Liver (tissue), 9 donors: ENCODE measurements around the gene MAMSTR. TPM values are rescaled to one million over a fixed set of nuclear protein-coding genes. Genes with fewer than 3 reads are reported as not detected.

Source experiments
- DNase-seq: peaks from one replicate; pipeline ENCODE4 v3.0.0-alpha.2; 2017; ENCODE audit warnings: low spot score
- H3K27ac ChIP-seq, 2 donors: one replicate each; pipeline ENCODE4 v1.7.0; 2013; ENCODE audit warnings: inconsistent platforms in 2 of 2, low read length in 2 of 2, control low read depth in 1 of 2, low read depth in 1 of 2, mild to moderate bottlenecking in 1 of 2
- H3K27me3 ChIP-seq, 4 donors: one replicate each; pipeline versions ENCODE4 v1.6.1 to v1.7.0; 2013; ENCODE audit warnings: low read length in 3 of 4, inconsistent platforms in 1 of 4, mild to moderate bottlenecking in 1 of 4, moderate library complexity in 1 of 4; ENCODE audit not compliant: control insufficient read depth in 4 of 4, insufficient read depth in 4 of 4
- H3K36me3 ChIP-seq, 4 donors: one replicate each; pipeline versions ENCODE4 v1.6.1 to v1.7.0; 2013; ENCODE audit warnings: low read length in 3 of 4, mild to moderate bottlenecking in 3 of 4, low read depth in 1 of 4, moderate library complexity in 1 of 4; ENCODE audit not compliant: control insufficient read depth in 4 of 4, insufficient read depth in 3 of 4
- H3K4me1 ChIP-seq, 4 donors: one replicate each; pipeline versions ENCODE4 v1.6.1 to v1.7.0; 2013; ENCODE audit warnings: low read length in 3 of 4, mild to moderate bottlenecking in 3 of 4, moderate library complexity in 1 of 4; ENCODE audit not compliant: control insufficient read depth in 4 of 4, insufficient read depth in 4 of 4
- H3K4me3 ChIP-seq, 3 donors: one replicate each; pipeline versions ENCODE4 v1.6.1 to v1.7.0; 2013; ENCODE audit warnings: low read length in 3 of 3, control low read depth in 1 of 3, low read depth in 1 of 3, mild to moderate bottlenecking in 1 of 3
- H3K9ac ChIP-seq, 2 donors: one replicate each; pipeline ENCODE4 v1.7.0; 2013; ENCODE audit warnings: low read length in 2 of 2, mild to moderate bottlenecking in 2 of 2, moderate library complexity in 2 of 2, control low read depth in 1 of 2, low read depth in 1 of 2
- H3K9me3 ChIP-seq, 4 donors: one replicate each; pipeline versions ENCODE4 v1.6.1 to v1.7.0; 2013; ENCODE audit warnings: low read length in 3 of 4; ENCODE audit not compliant: control insufficient read depth in 4 of 4
- FOXA2 ChIP-seq: IDR thresholded peaks from 2 replicates; pipeline ENCODE4 v1.6.1; 2016; ENCODE audit warnings: antibody characterized with exemption
- GABPA ChIP-seq, 2 donors: IDR thresholded peaks in 1 of 2; conservative IDR thresholded peaks in 1 of 2; 2 replicates each; pipeline ENCODE4 v1.6.1; 2016; ENCODE audit warnings: antibody characterized with exemption in 2 of 2, mild to moderate bottlenecking in 1 of 2, moderate library complexity in 1 of 2
- HNF4G ChIP-seq: IDR thresholded peaks from 2 replicates; pipeline ENCODE4 v1.6.1; 2016; ENCODE audit warnings: antibody characterized with exemption
- RAD21 ChIP-seq, 2 donors: IDR thresholded peaks; 2 replicates each; pipeline ENCODE4 v1.6.1; 2016; ENCODE audit warnings: antibody characterized with exemption in 2 of 2, mild to moderate bottlenecking in 2 of 2
- WGBS: extraction: QIAGEN DNeasy Blood & Tissue Kit; methylation state at CpG from one replicate; pipeline ENCODE4 v1.1.7; 2013; 5-methylcytosine and 5-hydroxymethylcytosine counted together
- polyA plus RNA-seq, 2 donors: library from polyadenylated mRNA; stranded (reverse) in 1 of 2; unstranded in 1 of 2; fragments of 200-250 nt in 1 of 2; fragments of >200 nt in 1 of 2; fragmentation: Nextera tagmentation in 1 of 2; extraction: Ambion mirVana in 1 of 2; gene quantifications; one replicate each; pipeline versions ENCODE4 v1.2.1 to v1.2.3, GENCODE V29; 2013 to 2015
- total RNA-seq, 2 donors: library from RNA; depleted of rRNA; stranded (reverse); fragments of >200 nt; gene quantifications; one replicate each; pipeline ENCODE4 v1.2.3, GENCODE V29; 2014
- TF ChIP-seq, protein P1 (sequence below): IDR thresholded peaks from 2 replicates; pipeline ENCODE4 v1.6.1; 2016; ENCODE audit warnings: antibody characterized with exemption
- TF ChIP-seq, protein P2 (sequence below): fragments of 150-350 bp; IDR thresholded peaks from 2 replicates; pipeline ENCODE4 v1.5.1; 2017; ENCODE audit warnings: improper control_type of control experiment, low read depth, low read length; ENCODE audit not compliant: missing input control
- TF ChIP-seq, protein P3 (sequence below): IDR thresholded peaks from 2 replicates; pipeline ENCODE4 v1.6.1; 2016; ENCODE audit warnings: antibody characterized with exemption, mild to moderate bottlenecking
- donor health status: healthy.
- donor health status: healthy.
- donor health status: healthy.
- donor health status: healthy.
- donor health status: healthy.

The MAMSTR gene
- total and polyA plus RNA-seq, 4 donors, result 0.07 to 0.31 (median 0.09) TPM

DNA sequence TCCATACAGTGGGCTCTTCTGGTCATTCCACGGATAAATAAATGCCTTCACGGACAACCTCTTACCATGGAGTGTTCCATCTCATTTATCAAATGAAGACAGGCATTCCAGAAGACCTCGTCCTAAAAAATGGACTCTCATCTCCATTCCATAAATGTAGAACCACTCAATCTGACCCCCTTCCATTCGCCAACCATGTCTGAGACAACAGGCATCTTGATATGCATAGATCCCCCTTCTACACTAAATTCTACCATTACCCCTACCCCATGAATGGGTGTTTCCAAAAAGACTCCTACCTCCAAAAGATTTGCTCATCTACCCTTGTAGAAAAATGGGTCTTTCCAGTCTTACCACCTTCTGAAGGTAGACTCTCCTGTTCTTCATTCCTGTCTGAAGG is 11.9 kb upstream of the MAMSTR start (continued):
- TF ChIP-seq, protein P1, sequence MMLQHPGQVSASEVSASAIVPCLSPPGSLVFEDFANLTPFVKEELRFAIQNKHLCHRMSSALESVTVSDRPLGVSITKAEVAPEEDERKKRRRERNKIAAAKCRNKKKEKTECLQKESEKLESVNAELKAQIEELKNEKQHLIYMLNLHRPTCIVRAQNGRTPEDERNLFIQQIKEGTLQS, result no peak
- TF ChIP-seq HNF4G (no peak), RAD21 (IDR thresholded peaks at IDR 0.05) (no peak)

DNA sequence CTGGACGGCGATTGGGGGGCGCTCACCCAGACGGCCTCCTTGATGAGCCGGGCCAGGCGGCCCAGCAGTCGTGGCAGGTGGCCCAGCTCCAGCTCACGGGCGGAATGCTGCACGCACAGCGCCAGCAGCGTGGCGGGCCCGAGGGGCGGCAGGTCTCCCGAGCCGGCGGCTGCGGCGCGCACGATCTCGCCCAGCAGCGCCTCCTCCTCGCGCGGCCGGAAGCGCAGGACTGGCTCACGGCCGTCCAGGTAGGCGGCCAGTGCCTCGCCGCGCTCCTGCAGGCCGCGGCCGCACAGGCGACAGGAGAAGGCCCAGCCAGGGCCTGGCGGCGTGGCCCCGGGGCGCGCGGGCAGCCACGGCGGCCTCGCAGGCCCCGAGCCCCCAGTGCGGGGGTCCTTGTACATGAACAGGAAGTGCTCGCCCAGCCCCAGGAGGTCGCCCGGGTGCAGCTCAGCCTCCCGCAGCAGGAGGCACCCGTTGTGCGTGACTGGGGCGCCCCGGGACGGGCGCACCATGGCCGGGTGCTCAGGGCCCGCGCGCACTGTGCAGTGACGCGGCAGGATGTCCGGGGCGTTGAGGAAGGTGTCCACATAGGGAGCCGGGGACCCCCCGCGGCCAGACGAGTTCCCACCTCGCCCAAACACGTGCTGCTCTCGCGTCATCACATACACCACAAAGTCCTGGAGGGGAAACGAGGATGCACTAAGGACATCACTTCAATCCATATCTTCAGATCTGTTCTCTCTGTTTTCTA is 9.6 kb upstream of the MAMSTR start:
- peaks cover 0 to 6% (median 1%) of the 10 kb centered on the region in 4 donors for H3K4me1 ChIP-seq
- peak overlapping the region in 1 of 3 donors; percentile 9 for H3K4me3 ChIP-seq
- TF ChIP-seq, protein P2, sequence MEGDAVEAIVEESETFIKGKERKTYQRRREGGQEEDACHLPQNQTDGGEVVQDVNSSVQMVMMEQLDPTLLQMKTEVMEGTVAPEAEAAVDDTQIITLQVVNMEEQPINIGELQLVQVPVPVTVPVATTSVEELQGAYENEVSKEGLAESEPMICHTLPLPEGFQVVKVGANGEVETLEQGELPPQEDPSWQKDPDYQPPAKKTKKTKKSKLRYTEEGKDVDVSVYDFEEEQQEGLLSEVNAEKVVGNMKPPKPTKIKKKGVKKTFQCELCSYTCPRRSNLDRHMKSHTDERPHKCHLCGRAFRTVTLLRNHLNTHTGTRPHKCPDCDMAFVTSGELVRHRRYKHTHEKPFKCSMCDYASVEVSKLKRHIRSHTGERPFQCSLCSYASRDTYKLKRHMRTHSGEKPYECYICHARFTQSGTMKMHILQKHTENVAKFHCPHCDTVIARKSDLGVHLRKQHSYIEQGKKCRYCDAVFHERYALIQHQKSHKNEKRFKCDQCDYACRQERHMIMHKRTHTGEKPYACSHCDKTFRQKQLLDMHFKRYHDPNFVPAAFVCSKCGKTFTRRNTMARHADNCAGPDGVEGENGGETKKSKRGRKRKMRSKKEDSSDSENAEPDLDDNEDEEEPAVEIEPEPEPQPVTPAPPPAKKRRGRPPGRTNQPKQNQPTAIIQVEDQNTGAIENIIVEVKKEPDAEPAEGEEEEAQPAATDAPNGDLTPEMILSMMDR, result peak; percentile 10
- TF ChIP-seq, protein P3, sequence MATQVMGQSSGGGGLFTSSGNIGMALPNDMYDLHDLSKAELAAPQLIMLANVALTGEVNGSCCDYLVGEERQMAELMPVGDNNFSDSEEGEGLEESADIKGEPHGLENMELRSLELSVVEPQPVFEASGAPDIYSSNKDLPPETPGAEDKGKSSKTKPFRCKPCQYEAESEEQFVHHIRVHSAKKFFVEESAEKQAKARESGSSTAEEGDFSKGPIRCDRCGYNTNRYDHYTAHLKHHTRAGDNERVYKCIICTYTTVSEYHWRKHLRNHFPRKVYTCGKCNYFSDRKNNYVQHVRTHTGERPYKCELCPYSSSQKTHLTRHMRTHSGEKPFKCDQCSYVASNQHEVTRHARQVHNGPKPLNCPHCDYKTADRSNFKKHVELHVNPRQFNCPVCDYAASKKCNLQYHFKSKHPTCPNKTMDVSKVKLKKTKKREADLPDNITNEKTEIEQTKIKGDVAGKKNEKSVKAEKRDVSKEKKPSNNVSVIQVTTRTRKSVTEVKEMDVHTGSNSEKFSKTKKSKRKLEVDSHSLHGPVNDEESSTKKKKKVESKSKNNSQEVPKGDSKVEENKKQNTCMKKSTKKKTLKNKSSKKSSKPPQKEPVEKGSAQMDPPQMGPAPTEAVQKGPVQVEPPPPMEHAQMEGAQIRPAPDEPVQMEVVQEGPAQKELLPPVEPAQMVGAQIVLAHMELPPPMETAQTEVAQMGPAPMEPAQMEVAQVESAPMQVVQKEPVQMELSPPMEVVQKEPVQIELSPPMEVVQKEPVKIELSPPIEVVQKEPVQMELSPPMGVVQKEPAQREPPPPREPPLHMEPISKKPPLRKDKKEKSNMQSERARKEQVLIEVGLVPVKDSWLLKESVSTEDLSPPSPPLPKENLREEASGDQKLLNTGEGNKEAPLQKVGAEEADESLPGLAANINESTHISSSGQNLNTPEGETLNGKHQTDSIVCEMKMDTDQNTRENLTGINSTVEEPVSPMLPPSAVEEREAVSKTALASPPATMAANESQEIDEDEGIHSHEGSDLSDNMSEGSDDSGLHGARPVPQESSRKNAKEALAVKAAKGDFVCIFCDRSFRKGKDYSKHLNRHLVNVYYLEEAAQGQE, result no peak
- no peak for TF ChIP-seq FOXA2
- no peaks in the 10 kb centered on the region for H3K27me3 ChIP-seq
- no peak overlapping the region for H3K9ac ChIP-seq
- H3K27ac ChIP-seq, result no peak overlapping the region
- no peaks in the 10 kb centered on the region for H3K9me3 ChIP-seq
- WGBS, result 52% methylated on average over 77 of the region's 77 CpGs
- no peak for DNase-seq
- H3K36me3 ChIP-seq, result no peaks in the 10 kb centered on the region

DNA sequence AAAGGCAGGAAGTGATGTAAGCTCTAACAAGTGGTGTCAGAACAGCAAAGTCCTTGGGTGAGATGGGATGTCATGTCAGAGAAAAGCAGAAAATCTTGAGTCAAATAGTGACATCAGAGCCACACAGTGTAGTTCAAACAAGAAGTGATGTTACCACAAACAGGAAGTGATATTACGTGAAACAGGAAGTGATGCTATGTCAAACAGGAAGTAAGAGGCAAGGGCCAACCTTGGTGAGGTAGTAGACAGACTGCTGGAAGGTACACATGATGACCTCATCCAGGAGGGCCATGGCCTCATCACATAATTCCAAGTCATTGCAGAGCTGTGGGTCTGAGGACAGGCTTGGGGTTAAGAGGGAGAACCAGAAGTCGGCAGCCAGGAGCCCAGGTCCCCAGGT is 7.0 kb upstream of the MAMSTR start:
- H3K27ac ChIP-seq, result peak overlapping the region in 1 of 2 donors; percentile 9
- H3K4me3 ChIP-seq, result no peak overlapping the region
- H3K27me3 ChIP-seq, result no peaks in the 10 kb centered on the region
- H3K36me3 ChIP-seq, result no peaks in the 10 kb centered on the region
- H3K4me1 ChIP-seq, result peaks cover 0 to 6% (median 1%) of the 10 kb centered on the region in 4 donors
- no peak for DNase-seq
- no peaks in the 10 kb centered on the region for H3K9me3 ChIP-seq
- H3K9ac ChIP-seq, result no peak overlapping the region
- 83% methylated on average over 2 of the region's 2 CpGs for WGBS
- TF ChIP-seq GABPA (IDR thresholded peaks at IDR 0.05 in 1 of 2, conservative IDR thresholded peaks at IDR 0.05 in 1 of 2), result peak; percentile 67 to 78
- TF ChIP-seq, protein P2, result no peak
